GM12875 (cell line): ENCODE measurements around the gene PARPBP.

ENCODE experiments used
- H3K4me3 ChIP-seq: one replicate; pipeline ENCODE4 v1.5.1; 2011; ENCODE audit warnings: low read depth, low read length, control low read depth
- CTCF ChIP-seq: IDR thresholded peaks from 2 replicates; pipeline ENCODE4 v1.5.1; 2011; ENCODE audit warnings: low read depth, mild to moderate bottlenecking, control low read depth, inconsistent platforms, low read length, moderate library complexity, borderline replicate concordance; ENCODE audit not compliant: insufficient read depth

The PARPBP gene

DNA sequence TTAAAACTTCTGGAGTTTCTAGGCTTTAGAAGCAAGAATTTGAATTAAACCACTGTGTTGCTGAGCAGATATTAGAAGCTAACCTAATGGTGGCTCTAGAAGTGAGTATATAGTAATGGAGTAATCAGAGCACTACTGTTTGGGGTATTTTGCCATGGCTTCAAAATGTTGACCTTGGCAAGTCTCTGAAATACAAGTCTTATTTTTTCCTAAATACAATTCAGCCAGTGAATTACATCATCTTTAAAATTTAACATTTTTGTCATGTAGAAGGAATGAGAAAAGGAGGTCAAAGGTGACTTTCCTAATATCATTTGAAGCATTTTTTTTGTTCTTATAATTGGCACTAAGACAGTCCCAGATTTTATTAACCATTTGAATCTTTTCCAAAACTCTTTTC lies 52.5 kb downstream of the PARPBP start:
- no peak overlapping the region for H3K4me3 ChIP-seq
- TF ChIP-seq CTCF, result no peak

DNA sequence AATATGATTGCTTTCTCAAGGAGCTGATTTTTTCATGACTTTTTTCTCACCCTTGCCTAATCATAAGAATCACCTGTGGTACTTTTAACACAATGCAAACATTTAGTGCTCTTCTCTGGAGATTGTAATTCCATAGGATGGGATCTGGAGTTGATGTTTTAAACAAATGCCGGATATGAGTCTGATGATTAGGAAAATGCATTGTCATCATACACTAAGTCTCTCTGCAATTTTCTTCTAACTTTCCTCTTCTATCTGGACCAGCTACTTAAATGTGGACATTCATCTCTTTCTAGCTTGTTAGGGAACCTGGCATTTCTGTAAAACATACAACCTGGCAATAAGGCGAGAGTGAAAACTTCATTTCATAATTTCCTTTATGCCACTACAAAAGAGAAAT lies 54.1 kb downstream of the PARPBP start:
- no peak overlapping the region for H3K4me3 ChIP-seq
- TF ChIP-seq CTCF, result no peak

DNA sequence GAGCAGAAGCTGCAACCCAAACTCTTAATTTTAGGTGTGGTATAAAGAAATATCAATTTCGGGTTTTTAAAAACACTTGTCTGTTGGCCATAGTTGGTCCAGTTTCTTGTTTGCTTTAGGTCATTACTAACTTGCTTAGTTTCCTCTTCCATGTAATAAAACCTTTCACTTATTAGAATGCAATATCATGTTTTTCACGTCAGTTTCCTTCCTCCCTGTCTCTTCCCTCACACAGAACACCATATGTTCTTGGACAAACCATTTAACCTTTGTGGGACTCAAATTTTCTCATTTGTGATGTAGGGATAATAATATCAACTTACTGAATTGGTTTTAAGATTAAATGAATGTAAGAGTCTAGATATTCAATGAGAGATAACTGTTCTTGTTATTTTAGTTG lies 54.8 kb downstream of the PARPBP start:
- no peak overlapping the region for H3K4me3 ChIP-seq
- no peak for TF ChIP-seq CTCF

GRCh38 chr12:102182635-102183034 lies 62.7 kb downstream of the PARPBP start:
- TF ChIP-seq CTCF, result no peak
- no peak overlapping the region for H3K4me3 ChIP-seq

DNA sequence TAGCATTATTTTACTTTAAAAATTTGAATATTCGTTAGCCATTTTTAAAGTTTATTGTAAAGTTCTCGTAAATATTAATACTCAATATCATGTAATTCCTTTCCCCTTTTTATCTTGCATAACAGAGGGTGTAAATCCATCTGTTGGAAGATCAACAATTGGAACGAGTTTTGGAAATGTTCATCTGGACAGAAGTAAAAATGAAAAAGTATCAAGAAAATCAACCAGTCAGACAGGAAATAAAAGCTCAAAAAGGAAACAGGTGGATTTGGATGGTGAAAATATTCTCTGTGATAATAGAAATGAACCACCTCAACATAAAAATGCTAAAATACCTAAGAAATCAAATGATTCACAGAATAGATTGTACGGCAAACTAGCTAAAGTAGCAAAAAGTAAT lies 75.8 kb downstream of the PARPBP start:
- H3K4me3 ChIP-seq, result no peak overlapping the region
- no peak for TF ChIP-seq CTCF

GRCh38 chr12:102197789-102198188 lies 77.8 kb downstream of the PARPBP start, which contains the start of gene PMCH:
Gene PMCH (minus strand): TSS chr12:102197833. CDS start chr12:102197770, 63 bp downstream.
- TF ChIP-seq CTCF, result no peak
- no peak within 1 kb of the TSS for H3K4me3 ChIP-seq

GRCh38 chr12:102201436-102202061 lies 81.6 kb downstream of the PARPBP start:
- TF ChIP-seq CTCF, result no peak
- H3K4me3 ChIP-seq, result no peak overlapping the region
